Central memory CD8-positive, alpha-beta T cell (primary cell): ENCODE measurements around the gene C11orf86.

ENCODE experiments used
- ATAC-seq: fragments of 150-1000 bp; cut with Tn5 transposase; replicated peaks from 2 replicates; pipeline ENCODE4 v1.10.0; 2022; ENCODE audit warnings: mild to moderate bottlenecking, moderate FRiP score, moderate number of reproducible peaks; ENCODE audit not compliant: poor library complexity, severe bottlenecking; ENCODE audit errors: extremely low read depth
- DNase-seq, 2 donors: peaks; one replicate each; pipeline ENCODE4 v3.0.0; 2021; ENCODE audit warnings: low spot score in 2 of 2
- H3K27ac Mint-ChIP-seq: one replicate; pipeline ENCODE4 v1.8.0; 2022; ENCODE audit warnings: low read depth, mild to moderate bottlenecking, moderate library complexity, mixed read lengths
- H3K27me3 Mint-ChIP-seq: one replicate; pipeline ENCODE4 v1.8.0; 2022; ENCODE audit warnings: mixed read lengths
- H3K36me3 Mint-ChIP-seq: one replicate; pipeline ENCODE4 v1.8.0; 2022; ENCODE audit warnings: mild to moderate bottlenecking, moderate library complexity, mixed read lengths; ENCODE audit not compliant: insufficient read depth
- H3K4me1 Mint-ChIP-seq: one replicate; pipeline ENCODE4 v1.8.0; 2022; ENCODE audit warnings: mixed read lengths
- H3K4me3 Mint-ChIP-seq: one replicate; pipeline ENCODE4 v1.8.0; 2022; ENCODE audit warnings: mild to moderate bottlenecking, moderate library complexity, mixed read lengths
- H3K9me3 Mint-ChIP-seq: one replicate; pipeline ENCODE4 v1.8.0; 2022; ENCODE audit warnings: mixed read lengths

Gene C11orf86

GRCh38 chr11:67024966-67025365 is 49.9 kb downstream of the C11orf86 start:
- peaks cover 9% of the 10 kb centered on the region for H3K27me3 Mint-ChIP-seq
- peaks cover 21% of the 10 kb centered on the region for H3K4me1 Mint-ChIP-seq
- H3K4me3 Mint-ChIP-seq = peak overlapping the region; percentile 72
- ATAC-seq (no peak), DNase-seq (no peak)
- no peaks in the 10 kb centered on the region for H3K9me3 Mint-ChIP-seq
- H3K27ac Mint-ChIP-seq = no peak overlapping the region
- H3K36me3 Mint-ChIP-seq = peaks cover 3% of the 10 kb centered on the region

GRCh38 chr11:67025750-67026149 is 50.6 kb downstream of the C11orf86 start:
- peaks cover 21% of the 10 kb centered on the region for H3K4me1 Mint-ChIP-seq
- H3K27me3 Mint-ChIP-seq = peaks cover 9% of the 10 kb centered on the region
- no peak for ATAC-seq

More at GRCh38 chr11:67025750-67026149, 50.6 kb downstream of the C11orf86 start:
- H3K27ac Mint-ChIP-seq = no peak overlapping the region
- H3K36me3 Mint-ChIP-seq = peaks cover 3% of the 10 kb centered on the region
- H3K4me3 Mint-ChIP-seq = no peak overlapping the region
- no peaks in the 10 kb centered on the region for H3K9me3 Mint-ChIP-seq
- DNase-seq = no peak
